HepG2 (cell line): Measurements from ENCODE around the gene SAAL1. TPM values are rescaled to one million over a fixed set of nuclear protein-coding genes. Genes with fewer than 3 reads are reported as not detected.

Source experiments
- ATAC-seq: fragments of 200-7000 bp; cut with Tn5 transposase; 3 replicates; pipeline ENCODE4 v1.9.1; 2020; ENCODE audit warnings: mild to moderate bottlenecking, moderate library complexity
- BruUV-seq: library from RNA; stranded (reverse); fragments of 400-500 nt; replicated peaks from 2 replicates; lab custom pipeline; 2021; lab: Mats Ljungman, UMichigan
- CTCF ChIA-PET: fragments of 300-600 bp; formaldehyde crosslinking; extraction: SDS; loops from one replicate; lab custom pipeline; 2021; ENCODE audit warnings: low total read pairs, inconsistent platforms, low intra/inter-chr PET ratio; lab: Yijun Ruan, JAX
- POLR2A ChIA-PET: fragments of 350-600 bp; sonication (Branson Sonifier 250); formaldehyde crosslinking; loops from one replicate; lab custom pipeline; 2020; ENCODE audit warnings: antibody characterized with exemption, inconsistent platforms; lab: Yijun Ruan, JAX
- DNase-seq: peaks from one replicate; pipeline ENCODE4 v3.0.0-alpha.2; 2015; ENCODE audit warnings: low spot score
- FAIRE-seq: peaks from 3 replicates; lab custom pipeline; 2011; peaks lifted over from hg19 to GRCh38; lab: Jason Lieb, UNC
- H2AFZ ChIP-seq: one replicate; pipeline ENCODE4 v1.6.1; 2011; ENCODE audit warnings: low read length, inconsistent platforms
- H3K27ac ChIP-seq: fragments of 300-600 bp; 3 replicates; pipeline ENCODE4 v1.8.0; 2011; ENCODE audit warnings: mixed run types, mild to moderate bottlenecking, mixed read lengths, low read length, inconsistent platforms; ENCODE audit not compliant: insufficient read depth; ENCODE audit errors: extremely low read length
- H3K27me3 ChIP-seq, 2 experiments: fragments of 200-600 bp in 1 of 2; 2 replicates in 1 of 2; 3 replicates in 1 of 2; pipeline versions ENCODE4 v1.6.0 to v1.8.0; 2011; ENCODE audit warnings: low read length in 2 of 2, mild to moderate bottlenecking in 2 of 2, moderate library complexity in 2 of 2, inconsistent platforms in 1 of 2; ENCODE audit not compliant: insufficient read depth in 2 of 2, control insufficient read depth in 1 of 2
- H3K36me3 ChIP-seq, 2 experiments: fragments of 200-600 bp in 1 of 2; replicated peaks in 1 of 2; 2 replicates in 1 of 2; 3 replicates in 1 of 2; pipeline versions ENCODE4 v1.5.1 to v1.8.0; 2011; ENCODE audit warnings: low read length in 2 of 2, inconsistent platforms in 1 of 2; ENCODE audit not compliant: insufficient read depth in 2 of 2, control insufficient read depth in 1 of 2
- H3K4me1 ChIP-seq: 2 replicates; pipeline ENCODE4 v1.5.1; 2012; ENCODE audit warnings: low read length, inconsistent platforms; ENCODE audit not compliant: insufficient read depth
- H3K4me2 ChIP-seq: 2 replicates; pipeline ENCODE4 v1.6.0; 2011; ENCODE audit warnings: low read depth, low read length, inconsistent platforms
- H3K4me3 ChIP-seq, 3 experiments: fragments of 200-600 bp in 1 of 3; sonication (generic), shearing (Covaris generic) in 1 of 3; replicated peaks in 1 of 3; 2 replicates each; pipeline ENCODE4 v1.5.1; 2011 to 2016; ENCODE audit warnings: low read length in 3 of 3, inconsistent platforms in 2 of 3, low read depth in 2 of 3, mild to moderate bottlenecking in 2 of 3, control low read depth in 1 of 3, mixed read lengths in 1 of 3; ENCODE audit not compliant: insufficient read depth in 1 of 3
- H3K79me2 ChIP-seq: one replicate; pipeline ENCODE4 v1.6.1; 2011; ENCODE audit warnings: low read length, inconsistent platforms; ENCODE audit not compliant: insufficient read depth
- H3K9ac ChIP-seq: 2 replicates; pipeline ENCODE4 v1.6.0; 2011; ENCODE audit warnings: mild to moderate bottlenecking, low read depth, low read length, inconsistent platforms; ENCODE audit not compliant: insufficient read depth
- H3K9me3 ChIP-seq: 2 replicates; pipeline ENCODE4 v1.5.1; 2012; ENCODE audit warnings: mild to moderate bottlenecking, low read length
- H4K20me1 ChIP-seq: 2 replicates; pipeline ENCODE4 v1.6.0; 2011; ENCODE audit warnings: inconsistent platforms, mild to moderate bottlenecking, low read length, moderate library complexity; ENCODE audit not compliant: insufficient read depth
- ARID2 ChIP-seq: sonication (generic); formaldehyde crosslinking; IDR thresholded peaks from 2 replicates; pipeline ENCODE4 v1.8.1; 2022; ENCODE audit warnings: mild to moderate bottlenecking, missing genetic modification reagents, borderline replicate concordance
- ATF7 ChIP-seq, 2 experiments: fragments of 450-650 bp in 1 of 2; sonication (generic) in 1 of 2; formaldehyde crosslinking in 1 of 2; IDR thresholded peaks; 2 replicates each; pipeline versions ENCODE4 v1.4.0 to v1.6.1; 2016 to 2020; ENCODE audit warnings: antibody characterized with exemption in 1 of 2, mild to moderate bottlenecking in 1 of 2, missing genetic modification reagents in 1 of 2
- CBX5 ChIP-seq: sonication (generic); formaldehyde crosslinking; IDR thresholded peaks from 2 replicates; pipeline ENCODE4 v1.4.0; 2020; ENCODE audit warnings: missing genetic modification reagents, borderline replicate concordance
- EHMT2 ChIP-seq: fragments of 200-600 bp; sonication (generic); IDR thresholded peaks from 2 replicates; pipeline ENCODE4 v1.7.0; 2017; ENCODE audit warnings: antibody characterized with exemption, low read depth, low read length, borderline replicate concordance
- GATA4 ChIP-seq: sonication (generic); IDR thresholded peaks from 2 replicates; pipeline ENCODE4 v1.6.1; 2016; ENCODE audit warnings: antibody characterized with exemption, low read depth, borderline replicate concordance
- MED1 ChIP-seq: sonication (generic); formaldehyde crosslinking; IDR thresholded peaks from 2 replicates; pipeline ENCODE4 v1.4.0; 2020; ENCODE audit warnings: missing genetic modification reagents
- POLR2A ChIP-seq, 2 experiments: IDR thresholded peaks; 2 replicates each; pipeline ENCODE4 v1.6.1; 2011; ENCODE audit warnings: low read depth in 2 of 2, low read length in 2 of 2, mild to moderate bottlenecking in 1 of 2, moderate library complexity in 1 of 2; ENCODE audit not compliant: insufficient read depth in 1 of 2
- TMF1 ChIP-seq: sonication (generic); formaldehyde crosslinking; IDR thresholded peaks from 2 replicates; pipeline ENCODE4 v1.8.1; 2022; ENCODE audit warnings: low read depth, missing genetic modification reagents
- ZIK1 ChIP-seq: sonication (generic); formaldehyde crosslinking; IDR thresholded peaks from 2 replicates; pipeline ENCODE4 v1.5.0; 2020; ENCODE audit warnings: mild to moderate bottlenecking, low read depth, missing genetic modification reagents, borderline replicate concordance
- ZNF136 ChIP-seq: sonication (generic); formaldehyde crosslinking; IDR thresholded peaks from 2 replicates; pipeline ENCODE4 v1.8.1; 2022; ENCODE audit warnings: low read depth, mild to moderate bottlenecking, moderate library complexity, missing genetic modification reagents
- ZNF615 ChIP-seq: sonication (generic); formaldehyde crosslinking; IDR thresholded peaks from 2 replicates; pipeline ENCODE4 v1.5.0; 2020; ENCODE audit warnings: mild to moderate bottlenecking, missing genetic modification reagents, borderline replicate concordance
- ZNF749 ChIP-seq: sonication (generic); formaldehyde crosslinking; IDR thresholded peaks from 2 replicates; pipeline ENCODE4 v1.8.0; 2022; ENCODE audit warnings: mild to moderate bottlenecking, missing genetic modification reagents, moderate library complexity, borderline replicate concordance
- ZSCAN31 ChIP-seq: sonication (generic); formaldehyde crosslinking; IDR thresholded peaks from 2 replicates; pipeline ENCODE4 v1.5.0; 2020; ENCODE audit warnings: low read depth, mild to moderate bottlenecking, missing genetic modification reagents
- WGBS: methylation state at CpG from one replicate; pipeline ENCODE4 v1.1.6; 2017; ENCODE audit warnings: low lambda C conversion rate; 5-methylcytosine and 5-hydroxymethylcytosine counted together
- in situ Hi-C: cut with HindIII; loops from 2 replicates; pipeline ENCODE4 v1.10.0; 2017; ENCODE audit warnings: low pct_unique_long_range_greater_than_20kb; ENCODE audit not compliant: extremely low pct_ligation_motif_present
- intact Hi-C: fragments of 100-400 bp; cut with micrococcal nuclease; formaldehyde crosslinking; loops from one replicate; pipeline ENCODE4 v1.10.0; 2022; ENCODE audit not compliant: unreplicated experiment
- polyA plus RNA-seq, 8 experiments: library from polyadenylated mRNA; depleted of rRNA in 3 of 8; stranded (reverse) in 7 of 8; unstranded in 1 of 8; fragments of >200 nt; fragmentation: Illumina TruSeq in 4 of 8; extraction: Trizol in 4 of 8; gene quantifications; 2 replicates each; pipeline versions ENCODE4 v1.2.1 to v1.2.3, GENCODE V29; 2011 to 2016; ENCODE audit warnings: low read depth in 4 of 8, missing spikeins in 1 of 8, mixed read lengths in 1 of 8; ENCODE audit not compliant: insufficient read depth in 1 of 8
- total RNA-seq, 5 experiments: library from RNA; depleted of rRNA; stranded (reverse); fragments of >200 nt; fragmentation: Illumina TruSeq; extraction: Trizol; gene quantifications; 2 replicates each; pipeline ENCODE4 v1.2.3, GENCODE V29; 2016; ENCODE audit warnings: low read depth in 1 of 5
- TF ChIP-seq, protein P1 (sequence below): sonication (generic); formaldehyde crosslinking; IDR thresholded peaks from 2 replicates; pipeline ENCODE4 v1.5.0; 2020; ENCODE audit warnings: missing genetic modification reagents, mild to moderate bottlenecking, borderline replicate concordance
- TF ChIP-seq, protein P2 (sequence below), 2 experiments: IDR thresholded peaks; 2 replicates each; pipeline ENCODE4 v1.6.1; 2011 to 2012; ENCODE audit warnings: low read length in 2 of 2, borderline replicate concordance in 1 of 2, low read depth in 1 of 2, mild to moderate bottlenecking in 1 of 2, moderate library complexity in 1 of 2
- TF ChIP-seq, protein P3 (sequence below): sonication (generic); formaldehyde crosslinking; IDR thresholded peaks from 2 replicates; pipeline ENCODE4 v1.5.1; 2020; ENCODE audit warnings: missing genetic modification reagents, mild to moderate bottlenecking, borderline replicate concordance

The SAAL1 gene
- total and polyA plus RNA-seq, 2 of the 13 experiments (the other 11 are each of a cell fraction or from before 2014, with no cell fraction given), result 16.5 to 46.0 TPM

DNA sequence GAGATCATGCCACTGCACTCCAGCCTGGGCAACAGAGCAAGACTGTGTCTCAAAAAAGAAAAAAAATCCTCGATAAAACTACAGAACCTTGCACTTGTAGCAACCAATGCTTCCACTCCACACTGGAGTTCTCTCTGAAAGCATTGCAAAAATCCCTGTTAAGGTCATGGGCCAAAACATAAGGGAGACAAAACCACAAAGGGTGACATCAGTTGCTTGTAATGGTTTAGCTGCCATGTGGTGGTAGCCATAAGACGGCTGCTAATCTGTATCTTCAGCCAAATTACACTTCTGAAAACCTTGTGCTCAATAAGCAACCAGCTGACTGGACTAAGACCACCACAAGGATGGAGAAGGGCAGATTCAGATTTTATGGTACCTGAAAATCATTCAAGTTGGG, 39.3 kb downstream of the SAAL1 start:
- Histone ChIP-seq H3K27me3 (no peaks in the 10 kb centered on the region), H3K4me2 (no peak overlapping the region), H2AFZ (no peak overlapping the region), H3K9me3 (no peaks in the 10 kb centered on the region), H3K4me3 (no peak overlapping the region), H3K4me1 (0 out of 2 replicates have a peak, but pooled peaks cover 6% of the 10 kb centered on the region), H3K79me2 (no peaks in the 10 kb centered on the region), H4K20me1 (no peaks in the 10 kb centered on the region), H3K36me3 (no peaks in the 10 kb centered on the region), H3K27ac (no peak overlapping the region), H3K9ac (no peak overlapping the region)
- in situ Hi-C loops (no loop called here), intact Hi-C loops (no loop called here)
- WGBS, result 90% methylated on average over 2 of the region's 2 CpGs
- FAIRE-seq, result no peak
- ATAC-seq, result no peak
- POLR2A ChIA-PET, result no interaction called here
- BruUV-seq, result no TSS peak
- CTCF ChIA-PET, result no interaction called here
- DNase-seq, result no peak
- TF ChIP-seq TMF1 (CRISPR knock-in tag) (no peak), ZNF749 (CRISPR knock-in tag) (no peak), ZSCAN31 (CRISPR knock-in tag) (no peak), ZNF136 (CRISPR knock-in tag) (no peak), MED1 (CRISPR knock-in tag) (no peak), ZNF615 (no peak), CBX5 (CRISPR knock-in tag) (no peak), ZIK1 (CRISPR knock-in tag) (no peak), ARID2 (CRISPR knock-in tag) (no peak), POLR2A (IDR thresholded peaks at IDR 0.05; ENCODE audit: insufficient read depth in 1 of 2, low read depth in 2 of 2, low read length in 2 of 2) (no peak), EHMT2 (no peak), ATF7 (IDR thresholded peaks at IDR 0.05) (no peak), ATF7 (CRISPR knock-in tag; IDR thresholded peaks at IDR 0.05) (no peak), GATA4 (no peak)
- TF ChIP-seq, protein P1, sequence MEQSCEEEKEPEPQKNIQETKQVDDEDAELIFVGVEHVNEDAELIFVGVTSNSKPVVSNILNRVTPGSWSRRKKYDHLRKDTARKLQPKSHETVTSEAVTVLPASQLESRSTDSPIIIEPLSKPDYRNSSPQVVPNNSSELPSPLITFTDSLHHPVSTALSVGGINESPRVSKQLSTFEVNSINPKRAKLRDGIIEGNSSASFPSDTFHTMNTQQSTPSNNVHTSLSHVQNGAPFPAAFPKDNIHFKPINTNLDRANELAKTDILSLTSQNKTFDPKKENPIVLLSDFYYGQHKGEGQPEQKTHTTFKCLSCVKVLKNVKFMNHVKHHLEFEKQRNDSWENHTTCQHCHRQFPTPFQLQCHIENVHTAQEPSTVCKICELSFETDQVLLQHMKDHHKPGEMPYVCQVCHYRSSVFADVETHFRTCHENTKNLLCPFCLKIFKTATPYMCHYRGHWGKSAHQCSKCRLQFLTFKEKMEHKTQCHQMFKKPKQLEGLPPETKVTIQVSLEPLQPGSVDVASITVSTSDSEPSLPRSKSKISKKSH, result no peak
- TF ChIP-seq, protein P2, sequence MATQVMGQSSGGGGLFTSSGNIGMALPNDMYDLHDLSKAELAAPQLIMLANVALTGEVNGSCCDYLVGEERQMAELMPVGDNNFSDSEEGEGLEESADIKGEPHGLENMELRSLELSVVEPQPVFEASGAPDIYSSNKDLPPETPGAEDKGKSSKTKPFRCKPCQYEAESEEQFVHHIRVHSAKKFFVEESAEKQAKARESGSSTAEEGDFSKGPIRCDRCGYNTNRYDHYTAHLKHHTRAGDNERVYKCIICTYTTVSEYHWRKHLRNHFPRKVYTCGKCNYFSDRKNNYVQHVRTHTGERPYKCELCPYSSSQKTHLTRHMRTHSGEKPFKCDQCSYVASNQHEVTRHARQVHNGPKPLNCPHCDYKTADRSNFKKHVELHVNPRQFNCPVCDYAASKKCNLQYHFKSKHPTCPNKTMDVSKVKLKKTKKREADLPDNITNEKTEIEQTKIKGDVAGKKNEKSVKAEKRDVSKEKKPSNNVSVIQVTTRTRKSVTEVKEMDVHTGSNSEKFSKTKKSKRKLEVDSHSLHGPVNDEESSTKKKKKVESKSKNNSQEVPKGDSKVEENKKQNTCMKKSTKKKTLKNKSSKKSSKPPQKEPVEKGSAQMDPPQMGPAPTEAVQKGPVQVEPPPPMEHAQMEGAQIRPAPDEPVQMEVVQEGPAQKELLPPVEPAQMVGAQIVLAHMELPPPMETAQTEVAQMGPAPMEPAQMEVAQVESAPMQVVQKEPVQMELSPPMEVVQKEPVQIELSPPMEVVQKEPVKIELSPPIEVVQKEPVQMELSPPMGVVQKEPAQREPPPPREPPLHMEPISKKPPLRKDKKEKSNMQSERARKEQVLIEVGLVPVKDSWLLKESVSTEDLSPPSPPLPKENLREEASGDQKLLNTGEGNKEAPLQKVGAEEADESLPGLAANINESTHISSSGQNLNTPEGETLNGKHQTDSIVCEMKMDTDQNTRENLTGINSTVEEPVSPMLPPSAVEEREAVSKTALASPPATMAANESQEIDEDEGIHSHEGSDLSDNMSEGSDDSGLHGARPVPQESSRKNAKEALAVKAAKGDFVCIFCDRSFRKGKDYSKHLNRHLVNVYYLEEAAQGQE (IDR thresholded peaks at IDR 0.05; ENCODE audit: borderline replicate concordance in 1 of 2, low read depth in 1 of 2, low read length in 2 of 2), result no peak
- TF ChIP-seq, protein P3, sequence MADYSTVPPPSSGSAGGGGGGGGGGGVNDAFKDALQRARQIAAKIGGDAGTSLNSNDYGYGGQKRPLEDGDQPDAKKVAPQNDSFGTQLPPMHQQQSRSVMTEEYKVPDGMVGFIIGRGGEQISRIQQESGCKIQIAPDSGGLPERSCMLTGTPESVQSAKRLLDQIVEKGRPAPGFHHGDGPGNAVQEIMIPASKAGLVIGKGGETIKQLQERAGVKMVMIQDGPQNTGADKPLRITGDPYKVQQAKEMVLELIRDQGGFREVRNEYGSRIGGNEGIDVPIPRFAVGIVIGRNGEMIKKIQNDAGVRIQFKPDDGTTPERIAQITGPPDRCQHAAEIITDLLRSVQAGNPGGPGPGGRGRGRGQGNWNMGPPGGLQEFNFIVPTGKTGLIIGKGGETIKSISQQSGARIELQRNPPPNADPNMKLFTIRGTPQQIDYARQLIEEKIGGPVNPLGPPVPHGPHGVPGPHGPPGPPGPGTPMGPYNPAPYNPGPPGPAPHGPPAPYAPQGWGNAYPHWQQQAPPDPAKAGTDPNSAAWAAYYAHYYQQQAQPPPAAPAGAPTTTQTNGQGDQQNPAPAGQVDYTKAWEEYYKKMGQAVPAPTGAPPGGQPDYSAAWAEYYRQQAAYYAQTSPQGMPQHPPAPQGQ (CRISPR knock-in tag), result no peak
